ENCODE results near the gene SFXN3. TPM values are rescaled to one million over a fixed set of nuclear protein-coding genes. Genes with fewer than 3 reads are reported as not detected.

SFXN3 gene
- polyA plus RNA-seq, 6 donors from 2014 or later: 3.5 to 6.4 (median 4.8) TPM

GRCh38 chr10:101073631-101074030 is 42.6 kb downstream of the SFXN3 start:
- H3K27me3 Mint-ChIP-seq: peaks cover 35 to 42% (median 36%) of the 10 kb centered on the region in 3 donors
- no peak for ATAC-seq (ENCODE audit: low read depth in 2 of 2)
- peaks cover 0 to 2% (median 0%) of the 10 kb centered on the region in 7 donors for H3K9me3 Mint-ChIP-seq
- H3K4me3 Mint-ChIP-seq: no peak overlapping the region
- DNase-seq: no peak
- no peak overlapping the region for H3K27ac Mint-ChIP-seq
- no peaks in the 10 kb centered on the region for H3K36me3 Mint-ChIP-seq
- H3K4me1 Mint-ChIP-seq: peaks cover 29 to 30% (median 30%) of the 10 kb centered on the region in 3 donors

- peaks cover 0 to 3% (median 0%) of the 10 kb centered on the region in 7 donors for H3K9me3 Mint-ChIP-seq
- peaks cover 43 to 60% (median 55%) of the 10 kb centered on the region in 3 donors for H3K27me3 Mint-ChIP-seq
- DNase-seq: no peak
- no peak overlapping the region for H3K27ac Mint-ChIP-seq
- no peak overlapping the region for H3K4me3 Mint-ChIP-seq
- ATAC-seq (ENCODE audit: low read depth in 2 of 2): no peak
- no peaks in the 10 kb centered on the region for H3K36me3 Mint-ChIP-seq
- peaks cover 26 to 30% (median 26%) of the 10 kb centered on the region in 3 donors for H3K4me1 Mint-ChIP-seq
Observed at GRCh38 chr10:101075775-101076174, 44.7 kb downstream of the SFXN3 start.

GRCh38 chr10:101076630-101077029 is 45.6 kb downstream of the SFXN3 start:
- Mint-ChIP-seq H3K4me1 (peaks cover 17 to 23% (median 17%) of the 10 kb centered on the region in 3 donors), H3K27ac (no peak overlapping the region), H3K9me3 (peaks cover 0 to 3% (median 0%) of the 10 kb centered on the region in 7 donors), H3K36me3 (no peaks in the 10 kb centered on the region), H3K27me3 (peaks cover 49 to 69% (median 63%) of the 10 kb centered on the region in 3 donors), H3K4me3 (no peak overlapping the region)
- ATAC-seq (ENCODE audit: low read depth in 2 of 2): no peak
- no peak for DNase-seq

GRCh38 chr10:101079874-101080273 is 48.8 kb downstream of the SFXN3 start:
- DNase-seq (no peak), ATAC-seq (ENCODE audit: low read depth in 2 of 2) (no peak)
- H3K9me3 Mint-ChIP-seq: peaks cover 0 to 3% (median 0%) of the 10 kb centered on the region in 7 donors
- peaks cover 62 to 78% (median 77%) of the 10 kb centered on the region in 3 donors for H3K27me3 Mint-ChIP-seq
- H3K4me3 Mint-ChIP-seq: no peak overlapping the region
- no peaks in the 10 kb centered on the region for H3K36me3 Mint-ChIP-seq
- H3K27ac Mint-ChIP-seq: no peak overlapping the region
- H3K4me1 Mint-ChIP-seq: no peaks in the 10 kb centered on the region

DNA sequence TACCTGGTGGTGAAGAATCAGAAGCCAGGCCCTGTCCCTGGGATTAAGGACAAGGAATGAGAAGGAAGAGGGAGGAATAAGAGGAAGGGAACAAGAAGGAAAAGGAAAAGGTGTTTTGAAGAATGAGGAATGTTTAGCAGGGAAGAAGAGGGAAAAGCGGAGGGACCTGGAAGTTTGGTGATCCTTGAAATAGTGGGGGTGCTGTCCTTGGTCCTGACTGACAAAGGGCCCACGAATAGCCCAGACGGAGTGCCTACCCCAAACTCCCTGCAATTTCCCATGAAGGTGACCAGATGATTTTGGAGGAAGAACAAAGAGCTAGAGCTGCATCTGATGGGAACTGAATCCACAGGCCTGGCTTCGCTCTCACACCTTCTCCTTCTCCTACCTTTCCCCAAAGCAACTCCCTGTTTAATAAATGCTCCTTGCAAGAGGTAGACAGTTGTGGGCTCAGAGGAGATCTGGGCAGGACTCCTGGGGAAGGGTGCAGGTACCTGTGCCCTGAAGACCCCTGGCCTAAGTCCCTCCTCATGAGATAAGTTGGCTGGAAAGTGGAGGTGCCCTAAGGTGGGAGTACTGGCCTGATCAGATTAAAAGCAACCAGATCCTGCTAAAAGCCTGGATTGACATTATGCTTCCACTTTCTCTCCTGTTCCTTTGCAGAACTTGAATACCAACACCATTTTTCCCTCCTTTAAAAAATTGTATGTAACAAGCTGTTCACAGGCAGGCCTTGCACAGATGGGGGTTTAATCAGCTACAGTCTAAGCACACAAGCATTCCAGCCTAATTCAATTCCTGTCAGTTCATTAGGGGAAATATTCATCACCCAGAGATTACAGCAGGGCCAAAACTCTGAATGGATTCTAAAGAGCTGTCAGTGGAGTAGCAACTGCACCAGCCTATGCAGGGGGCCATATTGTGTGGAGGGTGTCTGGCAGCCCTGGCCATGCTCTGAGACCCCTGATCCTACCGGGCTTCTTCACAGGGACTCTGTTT is 50.2 kb downstream of the SFXN3 start:
- ATAC-seq (ENCODE audit: low read depth in 2 of 2) (no peak), DNase-seq (no peak)
- Mint-ChIP-seq H3K27me3 (peaks cover 61 to 78% (median 76%) of the 10 kb centered on the region in 3 donors), H3K36me3 (no peaks in the 10 kb centered on the region), H3K27ac (no peak overlapping the region), H3K4me3 (no peak overlapping the region), H3K9me3 (peaks cover 0 to 3% (median 0%) of the 10 kb centered on the region in 7 donors), H3K4me1 (no peaks in the 10 kb centered on the region)

- H3K27ac Mint-ChIP-seq: no peak overlapping the region
- H3K9me3 Mint-ChIP-seq: peaks cover 0 to 4% (median 0%) of the 10 kb centered on the region in 7 donors
- H3K36me3 Mint-ChIP-seq: no peaks in the 10 kb centered on the region
- peaks cover 57 to 82% (median 80%) of the 10 kb centered on the region in 3 donors for H3K27me3 Mint-ChIP-seq
- no peaks in the 10 kb centered on the region for H3K4me1 Mint-ChIP-seq
- no peak overlapping the region for H3K4me3 Mint-ChIP-seq
- no peak for ATAC-seq (ENCODE audit: low read depth in 2 of 2)
- no peak for DNase-seq
Observed at GRCh38 chr10:101085846-101086245, 54.8 kb downstream of the SFXN3 start.

GRCh38 chr10:101087376-101087775 is 56.3 kb downstream of the SFXN3 start:
- peaks cover 0 to 4% (median 0%) of the 10 kb centered on the region in 7 donors for H3K9me3 Mint-ChIP-seq
- no peak overlapping the region for H3K4me3 Mint-ChIP-seq
- no peak overlapping the region for H3K27ac Mint-ChIP-seq
- H3K27me3 Mint-ChIP-seq: peaks cover 56 to 86% (median 86%) of the 10 kb centered on the region in 3 donors
- no peak for DNase-seq
- H3K36me3 Mint-ChIP-seq: no peaks in the 10 kb centered on the region
- no peaks in the 10 kb centered on the region for H3K4me1 Mint-ChIP-seq
- ATAC-seq (ENCODE audit: low read depth in 2 of 2): no peak

- Mint-ChIP-seq H3K4me1 (no peaks in the 10 kb centered on the region), H3K27me3 (peaks cover 56 to 87% (median 87%) of the 10 kb centered on the region in 3 donors), H3K9me3 (peaks cover 0 to 4% (median 0%) of the 10 kb centered on the region in 7 donors), H3K36me3 (no peaks in the 10 kb centered on the region), H3K4me3 (no peak overlapping the region), H3K27ac (peak overlapping the region in 1 of 6 donors; percentile 39)
- ATAC-seq (ENCODE audit: low read depth in 2 of 2) (no peak), DNase-seq (no peak)
Observed at GRCh38 chr10:101087965-101088364, 56.9 kb downstream of the SFXN3 start.

GRCh38 chr10:101089520-101090299 is 58.7 kb downstream of the SFXN3 start:
- H3K4me1 Mint-ChIP-seq: no peaks in the 10 kb centered on the region
- H3K9me3 Mint-ChIP-seq: peaks cover 0 to 4% (median 0%) of the 10 kb centered on the region in 7 donors
- peaks cover 48 to 92% (median 88%) of the 10 kb centered on the region in 3 donors for H3K27me3 Mint-ChIP-seq
- no peak overlapping the region for H3K4me3 Mint-ChIP-seq
- ATAC-seq (ENCODE audit: low read depth in 2 of 2) (no peak), DNase-seq (no peak)
- no peak overlapping the region for H3K27ac Mint-ChIP-seq
- no peaks in the 10 kb centered on the region for H3K36me3 Mint-ChIP-seq

GRCh38 chr10:101090597-101090996 is 59.6 kb downstream of the SFXN3 start:
- no peak overlapping the region for H3K4me3 Mint-ChIP-seq
- H3K27ac Mint-ChIP-seq: no peak overlapping the region
- no peak for DNase-seq
- no peak for ATAC-seq (ENCODE audit: low read depth in 2 of 2)
- H3K4me1 Mint-ChIP-seq: peaks cover 0 to 3% (median 1%) of the 10 kb centered on the region in 3 donors
- peaks cover 47 to 92% (median 88%) of the 10 kb centered on the region in 3 donors for H3K27me3 Mint-ChIP-seq
- peaks cover 0 to 4% (median 0%) of the 10 kb centered on the region in 7 donors for H3K9me3 Mint-ChIP-seq
- no peaks in the 10 kb centered on the region for H3K36me3 Mint-ChIP-seq

Other genes with a start within 250 kb of the SFXN3 start
- 10 to 100 TPM in 3 of 6 donors, 1 to 10 TPM in 3; 5.8 to 17.0 (median 10.7) TPM for gene SLF2, start 118.3 kb upstream of the SFXN3 start, polyA plus RNA-seq (ENCODE audit: low read depth in 6 of 6)
- not detected for gene SEMA4G, start 61.7 kb upstream of the SFXN3 start, polyA plus RNA-seq (ENCODE audit: low read depth in 6 of 6)
- gene MRPL43, start 43.7 kb upstream of the SFXN3 start, polyA plus RNA-seq (ENCODE audit: low read depth in 6 of 6): 100 to 1,000 TPM in 4 of 6 donors, 10 to 100 TPM in 2; 74.4 to 125 (median 113) TPM
- gene TWNK, start 43.7 kb upstream of the SFXN3 start, polyA plus RNA-seq (ENCODE audit: low read depth in 6 of 6): 10 to 100 TPM in 2 of 6 donors, 1 to 10 TPM in 3, not detected in 1; 5.5 to 13.3 (median 8.1) TPM
- 10 to 100 TPM in 5 of 6 donors, 1 to 10 TPM in 1; 2.2 to 21.5 (median 13.2) TPM for gene LZTS2, start 31.4 kb upstream of the SFXN3 start, polyA plus RNA-seq (ENCODE audit: low read depth in 6 of 6)
- gene PDZD7, start 105 bp upstream of the SFXN3 start, polyA plus RNA-seq (ENCODE audit: low read depth in 6 of 6): under 1 TPM in 2 of 6 donors, not detected in 4; 0.23 to 0.87 TPM
- gene KAZALD1, start 30.8 kb downstream of the SFXN3 start, polyA plus RNA-seq (ENCODE audit: low read depth in 6 of 6): not detected
- gene TLX1, start 100.1 kb downstream of the SFXN3 start, polyA plus RNA-seq (ENCODE audit: low read depth in 6 of 6): not detected
- gene LBX1, start 198.2 kb downstream of the SFXN3 start, polyA plus RNA-seq (ENCODE audit: low read depth in 6 of 6): not detected

Measured in naive B cell (primary cell).